Chondrocyte (in vitro differentiated cells): ENCODE data around the gene KLF16. TPM values are rescaled to one million over a fixed set of nuclear protein-coding genes. Genes with fewer than 3 reads are reported as not detected.

Experiments used
- DNase-seq: peaks from one replicate; pipeline ENCODE4 v3.0.0; 2021; ENCODE audit warnings: mixed read lengths, low spot score
- H3K27ac Mint-ChIP-seq: one replicate; pipeline ENCODE4 v1.8.0; 2021; ENCODE audit warnings: mild to moderate bottlenecking, moderate library complexity, mixed read lengths; ENCODE audit not compliant: unreplicated experiment
- H3K27me3 Mint-ChIP-seq: 2 replicates; pipeline ENCODE4 v1.8.0; 2021; ENCODE audit warnings: low read depth, mixed read lengths
- H3K36me3 Mint-ChIP-seq: 2 replicates; pipeline ENCODE4 v1.8.0; 2021; ENCODE audit warnings: low read depth, mixed read lengths
- H3K4me1 Mint-ChIP-seq: 2 replicates; pipeline ENCODE4 v1.8.0; 2021; ENCODE audit warnings: low read depth, mild to moderate bottlenecking, mixed read lengths
- H3K4me3 Mint-ChIP-seq: one replicate; pipeline ENCODE4 v1.8.0; 2021; ENCODE audit warnings: mild to moderate bottlenecking, moderate library complexity, mixed read lengths; ENCODE audit not compliant: unreplicated experiment
- H3K9me3 Mint-ChIP-seq: 2 replicates; pipeline ENCODE4 v1.8.0; 2021; ENCODE audit warnings: low read depth, mixed read lengths
- CTCF ChIP-seq: fragments of 200-600 bp; sonication (generic); IDR thresholded peaks from 2 replicates; pipeline ENCODE4 v1.5.0; 2021; ENCODE audit warnings: antibody characterized with exemption, mild to moderate bottlenecking, moderate library complexity
- microRNA-seq: library from miRNA; unstranded; fragments of <30 nt; microRNA quantifications from one replicate; pipeline ENCODE4 v1.2.0, GENCODE V29; 2020; ENCODE audit warnings: borderline number of aligned reads
- total RNA-seq: library from RNA; stranded (reverse); gene quantifications from 3 replicates; pipeline ENCODE4 v1.2.1, GENCODE V29; 2021

The KLF16 gene
- total RNA-seq, 1 donor from 2014 or later, result 38.9 TPM

- Mint-ChIP-seq H3K4me1 (no peaks in the 10 kb centered on the region), H3K4me3 (no peak overlapping the region), H3K27ac (no peak overlapping the region), H3K36me3 (peaks cover 6% of the 10 kb centered on the region), H3K9me3 (no peaks in the 10 kb centered on the region), H3K27me3 (no peaks in the 10 kb centered on the region)
- DNase-seq, result no peak
- no peak for TF ChIP-seq CTCF
These were observed 58.5 kb downstream of the KLF16 start for GRCh38 chr19:1804858-1805257.

Small RNA genes lying within 50 kb of the gene (microRNA-seq; reads per million reads assigned to microRNA genes)
- gene MIR1909, result not detected

Other genes starting within 250 kb of the KLF16 start
- gene TCF3, start 211.0 kb downstream of the KLF16 start, total RNA-seq, result 130 to 154 TPM (median 153 TPM) in 3 replicates
- not detected in 3 replicates for gene ONECUT3, start 110.1 kb downstream of the KLF16 start, total RNA-seq
- 1.9 to 6.0 TPM (median 5.7 TPM) in 3 replicates for gene ATP8B3, start 51.3 kb downstream of the KLF16 start, total RNA-seq
- 22.2 to 24.9 TPM (median 24.9 TPM) in 3 replicates for gene REXO1, start 15.1 kb downstream of the KLF16 start, total RNA-seq
- gene ABHD17A, start 21.9 kb upstream of the KLF16 start, total RNA-seq, result 54.6 to 60.2 TPM (median 54.6 TPM) in 3 replicates
- 3.2 to 4.3 TPM (median 3.6 TPM) in 3 replicates for gene ADAT3, start 41.8 kb upstream of the KLF16 start, total RNA-seq
- gene SCAMP4, start 41.8 kb upstream of the KLF16 start, total RNA-seq, result 51.6 to 57.5 TPM (median 57.4 TPM) in 3 replicates
- 57.4 to 74.9 TPM (median 58.9 TPM) in 3 replicates for gene CSNK1G2, start 77.6 kb upstream of the KLF16 start, total RNA-seq
- gene BTBD2, start 152.1 kb upstream of the KLF16 start, total RNA-seq, result 61.0 to 66.2 TPM (median 65.9 TPM) in 3 replicates
- gene MKNK2, start 187.7 kb upstream of the KLF16 start, total RNA-seq, result 32.8 to 127 TPM (median 125 TPM) in 3 replicates
- gene MOB3A, start 232.7 kb upstream of the KLF16 start, total RNA-seq, result 34.6 to 48.0 TPM (median 45.5 TPM) in 3 replicates
- gene IZUMO4, start 233.3 kb upstream of the KLF16 start, total RNA-seq, result 2.4 to 3.9 TPM (median 3.2 TPM) in 3 replicates